CD4-positive, alpha-beta T cell (primary cell): ENCODE results near the gene PLCL1. TPM values are rescaled to one million over a fixed set of nuclear protein-coding genes. Genes with fewer than 3 reads are reported as not detected.

Experiments
- ATAC-seq: fragments of 200-7000 bp; cut with Tn5 transposase; one replicate; pipeline ENCODE4 v1.10.0; 2022; ENCODE audit warnings: mild to moderate bottlenecking; ENCODE audit not compliant: poor library complexity
- CTCF ChIA-PET: fragments of 350-600 bp; sonication (Branson Sonifier 250); formaldehyde crosslinking; loops from one replicate; lab custom pipeline; 2021; ENCODE audit warnings: antibody characterized with exemption, inconsistent platforms; lab: Charles Lee
- POLR2A ChIA-PET: fragments of 350-600 bp; sonication (Branson Sonifier 250); formaldehyde crosslinking; loops from one replicate; lab custom pipeline; 2021; ENCODE audit warnings: antibody characterized with exemption, inconsistent platforms; lab: Charles Lee
- DNase-seq, 14 experiments: peaks; one replicate each; pipeline ENCODE4 v3.0.0-alpha.2; 2013 to 2020; ENCODE audit warnings: mixed read lengths in 2 of 14
- H3K27ac ChIP-seq, 2 donors: one replicate each; pipeline versions ENCODE4 v1.5.1 to v1.7.0; 2013; ENCODE audit warnings: low read length in 2 of 2, low read depth in 1 of 2, mild to moderate bottlenecking in 1 of 2
- H3K27me3 ChIP-seq, 2 experiments: 1 replicate in 1 of 2; 2 replicates in 1 of 2; pipeline versions ENCODE4 v1.6.1 to v1.7.0; 2013; ENCODE audit warnings: low read length in 2 of 2, control low read depth in 1 of 2, mild to moderate bottlenecking in 1 of 2, moderate library complexity in 1 of 2; ENCODE audit not compliant: insufficient read depth in 2 of 2, control insufficient read depth in 1 of 2
- H3K36me3 ChIP-seq: one replicate; pipeline ENCODE4 v1.6.1; 2013; ENCODE audit warnings: low read length, control low read depth; ENCODE audit not compliant: insufficient read depth
- H3K4me1 ChIP-seq: one replicate; pipeline ENCODE4 v1.6.1; 2013; ENCODE audit warnings: low read length, control low read depth; ENCODE audit not compliant: insufficient read depth
- H3K4me3 ChIP-seq: one replicate; pipeline ENCODE4 v1.5.1; 2013; ENCODE audit warnings: mild to moderate bottlenecking, low read length, moderate library complexity
- H3K9me3 ChIP-seq, 2 experiments: 1 replicate in 1 of 2; 2 replicates in 1 of 2; pipeline versions ENCODE4 v1.6.1 to v1.7.0; 2013; ENCODE audit warnings: low read length in 2 of 2, mild to moderate bottlenecking in 2 of 2, control low read depth in 1 of 2, moderate library complexity in 1 of 2; ENCODE audit not compliant: control insufficient read depth in 1 of 2, insufficient read depth in 1 of 2
- H3K27ac Mint-ChIP-seq: one replicate; pipeline ENCODE4 v1.8.0; 2020; ENCODE audit warnings: mixed read lengths
- H3K27me3 Mint-ChIP-seq: one replicate; pipeline ENCODE4 v1.8.0; 2021; ENCODE audit warnings: mixed read lengths
- H3K36me3 Mint-ChIP-seq: one replicate; pipeline ENCODE4 v1.8.0; 2021; ENCODE audit warnings: low read depth, mixed read lengths
- H3K4me1 Mint-ChIP-seq: one replicate; pipeline ENCODE4 v1.8.0; 2021; ENCODE audit warnings: low read depth, mixed read lengths
- H3K4me3 Mint-ChIP-seq: one replicate; pipeline ENCODE4 v1.8.0; 2020; ENCODE audit warnings: mild to moderate bottlenecking, mixed read lengths
- H3K9me3 Mint-ChIP-seq: one replicate; pipeline ENCODE4 v1.8.0; 2020; ENCODE audit warnings: mixed read lengths
- intact Hi-C, 2 experiments: fragments of 100-400 bp; cut with DNase I in 1 of 2; cut with micrococcal nuclease in 1 of 2; formaldehyde crosslinking; loops; one replicate each; pipeline versions ENCODE4 v1.15.1 to v1.9.0; 2023 to 2025; cut with DNase I, micrococcal nuclease
- total RNA-seq, 174 experiments: library from RNA in 2 of 174; stranded (reverse) in 2 of 174; gene quantifications; one replicate each; pipeline ENCODE4 v1.2.3 and lab custom pipeline; 2021 to 2026
- TF ChIP-seq, protein P1 (sequence below): fragments of 200-600 bp; IDR thresholded peaks from one replicate; pipeline ENCODE4 v1.8.0; 2022; ENCODE audit warnings: antibody characterized with exemption, mild to moderate bottlenecking

Gene PLCL1
- total RNA-seq, 2 experiments from 2014 or later, result 27.0 to 28.3 TPM

DNA sequence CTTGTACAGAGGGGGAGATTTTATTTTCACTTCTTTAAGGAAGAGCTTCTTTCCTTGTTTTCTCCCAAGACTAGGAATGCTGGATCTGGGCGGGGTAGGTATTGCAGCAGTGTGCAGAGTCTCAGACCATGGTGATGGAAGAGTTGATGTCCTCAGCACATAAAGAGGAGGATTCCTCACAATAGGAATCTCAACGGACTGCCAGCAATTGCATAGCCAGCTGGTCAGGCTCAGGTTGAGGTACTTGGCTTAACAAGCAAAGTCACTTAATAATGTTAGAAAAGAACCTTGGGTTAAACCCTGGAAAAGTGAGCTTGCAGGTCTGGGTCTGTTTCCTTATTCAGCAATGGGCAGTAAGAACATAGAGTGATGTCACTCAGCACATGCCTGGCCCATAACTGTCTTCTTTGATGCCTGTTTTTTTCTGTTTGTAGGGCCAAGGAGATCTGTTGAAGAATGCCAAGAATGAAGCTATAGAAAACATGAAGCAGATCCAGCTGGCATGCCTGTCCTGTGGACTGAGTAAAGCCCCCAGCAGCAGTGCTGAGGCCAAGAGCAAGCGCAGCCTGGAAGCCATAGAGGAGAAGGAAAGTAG lies 342.1 kb downstream of the PLCL1 start:
- H3K27me3 ChIP-seq, result no peaks in the 10 kb centered on the region
- ChIA-PET CTCF (interaction anchor here (0.7 kb wide), 1 partner anchor 116 kb away, joined by 3 read pairs; no protein-coding TSS in a partner anchor), POLR2A (no interaction called here)
- H3K27ac Mint-ChIP-seq, result no peak overlapping the region
- H3K9me3 ChIP-seq, result no peaks in the 10 kb centered on the region
- ATAC-seq, result no peak
- H3K9me3 Mint-ChIP-seq, result no peaks in the 10 kb centered on the region
- H3K27ac ChIP-seq, result no peak overlapping the region
- H3K4me1 ChIP-seq, result peaks cover 2% of the 10 kb centered on the region
- no peak for DNase-seq
- no peak overlapping the region for H3K4me3 Mint-ChIP-seq
- intact Hi-C loops, result no loop called here
- peaks cover 33% of the 10 kb centered on the region for H3K4me1 Mint-ChIP-seq
- TF ChIP-seq, protein P1, sequence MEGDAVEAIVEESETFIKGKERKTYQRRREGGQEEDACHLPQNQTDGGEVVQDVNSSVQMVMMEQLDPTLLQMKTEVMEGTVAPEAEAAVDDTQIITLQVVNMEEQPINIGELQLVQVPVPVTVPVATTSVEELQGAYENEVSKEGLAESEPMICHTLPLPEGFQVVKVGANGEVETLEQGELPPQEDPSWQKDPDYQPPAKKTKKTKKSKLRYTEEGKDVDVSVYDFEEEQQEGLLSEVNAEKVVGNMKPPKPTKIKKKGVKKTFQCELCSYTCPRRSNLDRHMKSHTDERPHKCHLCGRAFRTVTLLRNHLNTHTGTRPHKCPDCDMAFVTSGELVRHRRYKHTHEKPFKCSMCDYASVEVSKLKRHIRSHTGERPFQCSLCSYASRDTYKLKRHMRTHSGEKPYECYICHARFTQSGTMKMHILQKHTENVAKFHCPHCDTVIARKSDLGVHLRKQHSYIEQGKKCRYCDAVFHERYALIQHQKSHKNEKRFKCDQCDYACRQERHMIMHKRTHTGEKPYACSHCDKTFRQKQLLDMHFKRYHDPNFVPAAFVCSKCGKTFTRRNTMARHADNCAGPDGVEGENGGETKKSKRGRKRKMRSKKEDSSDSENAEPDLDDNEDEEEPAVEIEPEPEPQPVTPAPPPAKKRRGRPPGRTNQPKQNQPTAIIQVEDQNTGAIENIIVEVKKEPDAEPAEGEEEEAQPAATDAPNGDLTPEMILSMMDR, result no peak
- H3K4me3 ChIP-seq, result no peak overlapping the region
- H3K27me3 Mint-ChIP-seq, result no peaks in the 10 kb centered on the region
- H3K36me3 Mint-ChIP-seq, result peaks cover 56% of the 10 kb centered on the region
- peaks cover 17% of the 10 kb centered on the region for H3K36me3 ChIP-seq

DNA sequence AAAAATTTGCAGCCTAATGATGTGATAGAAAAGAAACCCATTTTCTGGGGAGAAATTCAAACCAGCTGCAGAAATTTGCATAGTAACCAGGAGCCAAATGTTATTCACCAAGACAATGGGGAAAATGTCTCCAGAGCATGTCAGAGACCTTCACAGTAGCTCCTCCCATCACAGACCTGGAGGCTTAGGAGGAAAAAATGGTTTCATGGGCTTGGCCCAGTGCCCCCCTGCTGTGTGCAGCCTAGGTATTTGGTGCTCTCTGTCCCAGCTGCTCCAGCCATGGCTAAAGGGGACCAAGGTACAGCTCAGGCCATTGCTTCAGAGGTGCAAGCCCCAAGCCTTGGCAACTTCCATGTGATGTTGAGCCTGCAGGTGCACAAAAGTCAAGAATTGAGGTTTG lies 352.9 kb downstream of the PLCL1 start:
- H3K9me3 ChIP-seq, result peaks cover 7 to 11% of the 10 kb centered on the region in 2 experiments
- Mint-ChIP-seq H3K4me3 (no peak overlapping the region), H3K27ac (no peak overlapping the region), H3K4me1 (no peaks in the 10 kb centered on the region), H3K9me3 (peaks cover 14% of the 10 kb centered on the region), H3K36me3 (peaks cover 30% of the 10 kb centered on the region), H3K27me3 (no peaks in the 10 kb centered on the region)
- no peak overlapping the region for H3K27ac ChIP-seq
- no peaks in the 10 kb centered on the region for H3K36me3 ChIP-seq
- ATAC-seq (no peak), DNase-seq (no peak)
- no peaks in the 10 kb centered on the region for H3K4me1 ChIP-seq
- ChIA-PET POLR2A (no interaction called here), CTCF (no interaction called here)
- intact Hi-C loops, result no loop called here
- H3K27me3 ChIP-seq, result no peaks in the 10 kb centered on the region
- TF ChIP-seq, protein P1, result no peak
- no peak overlapping the region for H3K4me3 ChIP-seq

DNA sequence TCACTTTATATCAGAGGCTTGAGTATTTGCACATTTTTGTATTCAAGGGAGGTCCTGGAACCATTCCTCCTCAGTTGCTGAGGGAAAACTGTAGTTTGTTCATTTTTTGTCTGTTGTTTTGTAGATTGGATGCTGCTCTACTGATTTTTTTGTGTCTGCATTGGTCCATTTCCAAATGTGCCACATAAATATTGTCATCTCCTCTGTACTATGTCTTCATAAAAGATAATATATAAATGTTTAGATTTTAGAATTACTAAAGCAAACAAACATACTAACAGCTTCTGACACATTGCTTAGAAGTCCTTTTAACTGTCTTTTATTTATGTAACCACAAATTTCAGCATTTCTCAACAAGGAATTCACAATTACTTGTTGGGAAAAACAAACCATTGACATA lies 356.8 kb downstream of the PLCL1 start:
- no peaks in the 10 kb centered on the region for H3K36me3 ChIP-seq
- ChIA-PET POLR2A (no interaction called here), CTCF (interaction anchor here (1.3 to 1.5 kb wide), 2 partner anchors 12 to 19 kb away, joined by 3 read pairs; no protein-coding TSS in a partner anchor)
- no peaks in the 10 kb centered on the region for H3K4me1 Mint-ChIP-seq
- DNase-seq (no peak), ATAC-seq (no peak)
- H3K27ac Mint-ChIP-seq, result no peak overlapping the region
- TF ChIP-seq, protein P1, result no peak
- no peak overlapping the region for H3K27ac ChIP-seq
- peaks cover 7 to 11% of the 10 kb centered on the region in 2 experiments for H3K9me3 ChIP-seq
- no peak overlapping the region for H3K4me3 ChIP-seq
- H3K36me3 Mint-ChIP-seq, result no peaks in the 10 kb centered on the region
- H3K4me1 ChIP-seq, result no peaks in the 10 kb centered on the region
- intact Hi-C loops, result no loop called here
- H3K4me3 Mint-ChIP-seq, result no peak overlapping the region
- no peaks in the 10 kb centered on the region for H3K27me3 Mint-ChIP-seq
- H3K27me3 ChIP-seq, result no peaks in the 10 kb centered on the region
- peaks cover 7% of the 10 kb centered on the region for H3K9me3 Mint-ChIP-seq
